Retina (tissue), 1 donor: ENCODE data around the gene CAPN5.

Source experiments
- DNase-seq: peaks from one replicate; pipeline ENCODE4 v3.0.0-alpha.2; 2016

The CAPN5 gene

DNA sequence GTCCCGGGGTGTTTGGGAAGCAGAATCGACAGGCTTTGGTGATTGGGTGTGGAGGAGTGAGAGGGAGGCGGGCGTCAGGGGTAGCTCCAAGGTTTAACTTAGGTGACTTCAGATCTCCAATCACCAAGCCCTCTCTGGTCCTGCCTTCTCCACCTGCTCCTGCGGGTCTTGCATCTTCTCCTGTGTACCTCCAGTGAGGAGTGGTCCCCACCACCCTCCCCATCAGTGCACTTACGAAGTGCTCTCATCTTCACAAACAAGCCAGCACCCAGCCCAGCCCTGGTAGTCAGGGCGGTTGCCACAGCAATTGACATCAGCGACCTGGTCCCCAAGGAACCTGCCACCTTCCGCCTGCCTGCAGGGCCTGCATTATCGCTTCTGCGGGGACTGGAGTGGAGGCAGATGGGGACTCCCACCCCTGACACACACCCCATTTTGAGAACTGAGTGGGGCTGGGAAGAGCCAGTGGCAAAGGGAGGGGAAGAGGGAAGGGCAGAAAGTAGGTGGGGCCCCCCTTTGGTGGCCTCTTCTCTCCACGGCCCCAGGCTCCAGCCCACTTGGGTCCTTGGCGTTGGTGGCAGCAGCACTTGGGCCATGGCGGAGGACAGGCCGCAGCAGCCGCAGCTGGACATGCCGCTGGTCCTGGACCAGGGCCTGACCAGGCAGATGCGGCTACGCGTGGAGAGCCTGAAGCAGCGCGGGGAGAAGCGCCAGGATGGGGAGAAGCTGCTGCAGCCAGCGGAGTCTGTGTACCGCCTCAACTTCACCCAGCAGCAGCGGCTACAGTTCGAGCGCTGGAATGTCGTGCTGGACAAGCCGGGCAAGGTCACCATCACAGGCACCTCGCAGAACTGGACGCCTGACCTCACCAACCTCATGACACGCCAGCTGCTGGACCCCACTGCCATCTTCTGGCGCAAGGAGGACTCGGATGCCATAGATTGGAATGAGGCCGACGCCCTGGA is 35.8 kb downstream of the CAPN5 start, which contains the start of gene OMP:
Gene OMP (plus strand): TSS at position 595 of the 965 bp plus-strand sequence. CDS start 0 bp downstream, at position 595.
- no peak for DNase-seq

DNA sequence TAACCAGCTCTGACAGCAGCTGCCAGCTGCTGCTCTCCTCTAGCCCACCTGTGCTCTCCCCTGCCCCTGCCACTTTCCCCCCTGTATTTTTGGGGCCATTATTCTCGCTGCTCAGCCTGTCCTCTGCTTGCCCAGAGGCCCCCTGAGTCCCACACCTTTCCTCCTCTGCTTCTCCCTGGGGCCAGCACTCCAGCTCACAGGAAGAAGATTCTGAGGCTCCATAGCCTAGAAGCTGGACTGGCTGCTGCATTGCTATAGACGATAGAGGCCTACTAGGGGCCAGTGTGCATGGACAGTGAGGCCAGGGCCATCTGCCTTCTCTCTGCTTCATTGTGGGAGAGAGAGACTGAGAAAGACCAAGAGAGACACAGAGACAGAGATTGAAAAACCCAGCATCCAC is 36.5 kb downstream of the CAPN5 start:
- no peak for DNase-seq

DNA sequence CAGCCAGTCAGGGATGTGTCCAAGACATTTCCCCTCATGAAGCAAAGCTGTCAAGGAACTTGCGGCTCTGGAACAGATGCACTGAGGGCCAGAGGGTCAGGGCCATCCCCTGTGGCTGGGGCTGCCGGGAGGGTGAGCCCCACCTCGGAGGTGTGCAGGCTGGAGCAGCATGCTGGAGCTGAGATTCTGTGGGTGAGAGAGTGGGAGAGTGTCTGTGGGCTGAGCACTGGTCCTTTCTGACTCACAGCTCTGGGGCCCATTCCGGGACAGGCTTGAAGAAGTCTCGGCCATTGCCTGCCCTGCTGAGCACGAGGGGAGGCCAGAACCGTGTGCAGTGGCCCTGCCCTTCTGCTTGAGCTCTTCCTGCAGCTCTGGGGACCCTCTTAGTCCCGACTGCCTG is 38.0 kb downstream of the CAPN5 start:
- no peak for DNase-seq

DNA sequence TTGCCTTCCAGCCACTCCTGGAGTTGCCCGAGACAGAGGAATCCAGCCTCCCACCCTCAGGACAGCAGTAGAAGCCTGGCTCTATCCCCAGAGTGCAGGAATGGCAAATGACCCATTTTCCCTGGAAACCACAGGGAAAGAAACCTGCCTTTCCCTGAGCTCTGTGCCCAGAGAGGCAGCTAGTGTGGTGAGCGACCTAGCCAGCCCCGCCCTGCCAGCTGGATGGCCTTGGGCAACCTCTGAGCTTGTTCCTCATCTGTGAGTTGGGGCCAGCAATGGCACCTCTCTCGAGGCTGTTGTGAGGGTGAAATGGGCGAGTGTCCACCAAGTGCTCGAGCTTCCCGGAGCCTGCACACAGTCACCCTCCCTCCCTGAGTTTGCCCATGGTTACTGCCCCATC is 39.5 kb downstream of the CAPN5 start:
- no peak for DNase-seq

DNA sequence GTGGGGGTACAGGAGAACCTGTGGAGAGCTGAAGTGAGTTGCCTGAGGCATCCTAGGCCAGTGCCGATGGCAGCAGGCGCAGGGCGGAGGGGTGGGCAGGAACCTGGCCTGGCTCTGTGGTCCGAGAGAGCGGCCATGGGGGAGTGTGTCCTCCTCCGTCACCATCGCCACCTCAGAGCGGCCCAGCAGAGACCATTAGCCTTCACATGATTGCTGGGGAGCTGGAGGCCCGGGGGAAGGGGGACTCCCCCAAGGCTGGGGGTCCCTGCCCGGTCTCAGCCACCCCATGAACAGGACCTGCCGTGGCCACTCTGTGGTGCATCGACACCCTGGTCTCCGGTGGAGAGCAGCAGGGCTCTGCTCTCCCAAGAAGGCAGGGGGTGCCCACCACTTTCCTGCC is 40.0 kb downstream of the CAPN5 start:
- DNase-seq = no peak

DNA sequence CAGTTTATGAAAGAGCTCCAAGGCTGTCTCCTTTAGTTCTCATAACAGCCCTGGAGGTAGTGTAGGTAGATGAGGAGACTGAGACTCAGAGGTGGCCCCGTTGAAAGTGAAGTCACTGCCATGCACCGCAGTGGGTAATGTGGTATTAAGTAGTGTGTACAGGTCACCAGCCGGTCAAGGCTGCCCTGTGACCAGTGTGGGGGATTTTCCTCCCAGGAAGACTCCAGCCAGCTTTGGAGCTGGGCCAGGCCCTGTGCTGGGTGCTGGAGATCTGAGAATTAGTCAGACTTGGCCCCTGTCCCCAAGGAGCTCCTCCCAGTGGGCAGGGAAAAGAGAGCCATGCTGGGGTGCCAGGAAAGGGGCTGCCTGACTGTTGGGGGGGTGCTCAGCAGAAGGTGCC is 41.2 kb downstream of the CAPN5 start:
- DNase-seq = no peak

DNA sequence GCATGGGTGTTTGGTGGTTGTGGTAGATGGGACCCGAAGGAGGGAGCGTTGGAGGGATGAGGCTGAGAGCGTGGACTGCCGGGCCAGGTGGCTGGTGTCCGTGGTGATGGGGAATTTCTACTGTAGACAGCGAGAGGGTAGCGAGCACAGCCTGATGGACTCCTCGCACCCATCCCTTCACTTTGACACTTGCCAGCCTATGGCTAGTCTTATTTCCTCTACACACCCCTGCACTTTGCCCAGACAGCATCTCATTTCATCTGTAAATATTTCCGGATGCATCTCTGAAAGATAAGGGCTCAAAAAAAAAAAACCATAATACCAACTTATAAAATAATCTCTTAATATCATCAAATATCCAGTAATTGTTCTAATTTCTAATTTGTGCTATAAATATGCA is 41.7 kb downstream of the CAPN5 start:
- no peak for DNase-seq

DNA sequence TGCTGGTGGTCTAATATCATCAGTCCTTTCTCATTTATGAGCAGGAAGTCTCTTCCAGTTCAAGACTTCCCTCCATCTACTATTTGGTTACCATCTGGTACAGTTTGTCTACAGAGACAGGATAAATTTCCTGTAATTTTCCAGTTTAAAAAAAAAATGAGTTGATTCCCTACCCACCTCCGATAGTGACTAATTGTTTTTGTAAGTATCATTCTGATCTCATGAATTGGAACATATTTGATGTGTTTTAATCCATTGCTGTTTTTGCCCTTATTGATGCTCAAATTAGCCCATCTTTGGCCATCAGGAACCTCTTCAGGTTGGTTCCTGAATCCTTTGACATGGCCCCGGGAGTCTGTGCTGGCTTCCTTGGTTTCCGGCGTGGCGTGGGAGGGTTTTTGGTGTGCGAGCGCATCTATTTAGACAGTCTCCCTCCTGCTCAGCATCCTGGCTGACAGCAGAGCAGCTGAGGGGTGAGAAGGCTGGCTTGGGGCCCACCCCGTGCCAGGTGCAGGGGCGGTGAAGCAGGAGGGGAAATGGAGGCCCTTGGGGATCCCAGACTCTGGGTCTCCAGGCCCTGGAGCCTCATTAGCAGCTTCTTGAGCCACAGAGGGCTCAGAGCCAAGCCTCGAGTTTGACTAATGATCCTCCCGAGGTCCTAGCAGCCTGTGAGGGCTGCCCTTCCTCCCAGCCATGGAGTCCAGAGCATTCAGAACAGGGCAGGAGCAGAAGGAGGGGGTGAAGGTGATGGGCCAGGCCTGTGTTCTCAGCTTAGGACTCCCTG is 42.7 kb downstream of the CAPN5 start:
- no peak for DNase-seq

DNA sequence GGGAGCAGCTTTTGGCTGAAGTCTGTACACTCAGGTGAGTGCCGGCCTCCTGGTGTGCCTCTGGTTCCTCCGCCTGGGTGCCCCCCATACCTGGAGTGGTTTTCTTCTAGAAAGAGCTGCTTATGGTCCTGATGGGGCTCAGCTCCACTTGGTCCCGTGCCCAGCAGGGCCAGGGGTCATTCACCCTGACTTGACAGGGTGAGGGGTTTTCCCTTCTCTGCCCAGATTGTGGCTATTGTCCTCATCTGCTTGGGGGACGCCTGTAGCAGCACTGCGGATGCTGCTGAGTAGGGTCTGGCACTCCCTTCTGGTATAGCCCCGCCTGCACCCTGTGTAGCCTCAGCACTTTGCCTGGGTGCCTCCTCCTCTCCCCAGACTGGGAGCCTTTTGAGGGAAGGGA is 44.1 kb downstream of the CAPN5 start:
- DNase-seq = no peak

DNA sequence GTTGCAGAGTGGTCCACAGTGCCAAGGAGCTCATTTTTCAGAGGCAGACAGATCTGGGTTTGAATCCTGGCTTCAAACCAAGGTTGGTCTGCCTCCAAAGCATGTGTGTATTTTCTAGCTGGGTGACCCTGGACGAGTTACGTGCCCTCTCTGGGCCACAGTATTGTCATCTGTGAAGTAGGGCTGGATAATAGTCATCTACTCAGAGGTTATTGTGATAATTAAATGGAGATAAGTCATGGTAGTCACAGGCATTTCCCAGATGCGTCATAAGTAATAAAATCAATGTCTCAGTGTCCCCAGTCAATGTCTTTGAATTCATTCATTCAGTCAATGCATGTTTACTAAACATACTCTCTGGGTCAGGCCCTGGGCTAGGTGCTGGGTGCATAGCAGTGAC is 44.5 kb downstream of the CAPN5 start:
- DNase-seq = no peak

DNA sequence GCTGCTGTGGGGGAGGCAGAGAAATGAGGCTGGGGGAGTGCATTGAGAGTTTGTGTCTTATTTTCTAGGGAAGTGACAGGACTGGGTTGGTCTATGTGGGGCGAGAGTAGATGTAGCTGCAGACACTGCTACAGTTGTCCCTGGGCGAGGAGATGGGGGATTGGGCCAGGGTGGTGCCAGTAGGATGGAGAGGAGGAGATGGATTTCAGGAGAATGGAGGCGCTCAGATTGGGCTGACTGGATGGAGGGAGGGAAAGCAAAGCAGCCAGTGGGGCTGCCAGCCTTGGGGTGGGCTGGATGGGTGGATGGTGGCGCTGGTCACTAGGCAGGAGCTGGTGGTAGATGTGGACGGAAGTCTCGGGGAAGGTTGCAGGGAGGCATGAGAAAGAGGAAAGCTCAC is 45.2 kb downstream of the CAPN5 start:
- DNase-seq = no peak

DNA sequence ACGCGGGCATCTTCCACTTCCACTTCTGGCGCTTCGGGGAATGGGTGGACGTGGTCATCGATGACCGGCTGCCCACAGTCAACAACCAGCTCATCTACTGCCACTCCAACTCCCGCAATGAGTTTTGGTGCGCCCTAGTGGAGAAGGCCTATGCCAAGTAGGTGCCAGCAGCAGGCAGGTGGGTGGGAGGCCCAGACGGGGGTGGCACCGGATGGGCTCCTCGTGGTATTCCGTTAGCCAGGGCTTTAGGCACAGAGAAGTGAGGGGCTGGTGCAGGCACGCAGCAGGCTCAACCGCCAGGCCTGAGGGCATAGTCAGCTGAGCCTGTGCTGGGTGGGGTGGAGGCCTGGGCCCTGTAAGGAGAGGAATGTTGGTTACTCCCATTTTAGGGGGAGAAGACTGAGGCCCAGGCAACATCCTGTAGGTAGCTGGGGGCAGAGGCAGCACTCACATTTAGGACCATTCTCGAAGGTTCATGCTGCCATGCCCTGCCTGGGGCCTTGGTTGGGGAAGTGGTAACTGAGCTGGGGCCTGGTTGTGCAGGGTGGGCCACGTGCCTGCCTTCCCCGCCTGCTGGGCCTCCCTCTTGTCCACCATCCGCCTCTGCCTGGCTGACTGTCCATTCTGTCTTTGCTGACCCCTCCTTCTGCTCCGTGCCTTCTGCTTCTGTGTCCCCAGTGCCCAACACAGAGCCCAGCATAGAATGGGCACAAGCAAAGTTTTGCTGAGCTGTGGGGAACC is 46.0 kb downstream of the CAPN5 start:
- no peak for DNase-seq

DNA sequence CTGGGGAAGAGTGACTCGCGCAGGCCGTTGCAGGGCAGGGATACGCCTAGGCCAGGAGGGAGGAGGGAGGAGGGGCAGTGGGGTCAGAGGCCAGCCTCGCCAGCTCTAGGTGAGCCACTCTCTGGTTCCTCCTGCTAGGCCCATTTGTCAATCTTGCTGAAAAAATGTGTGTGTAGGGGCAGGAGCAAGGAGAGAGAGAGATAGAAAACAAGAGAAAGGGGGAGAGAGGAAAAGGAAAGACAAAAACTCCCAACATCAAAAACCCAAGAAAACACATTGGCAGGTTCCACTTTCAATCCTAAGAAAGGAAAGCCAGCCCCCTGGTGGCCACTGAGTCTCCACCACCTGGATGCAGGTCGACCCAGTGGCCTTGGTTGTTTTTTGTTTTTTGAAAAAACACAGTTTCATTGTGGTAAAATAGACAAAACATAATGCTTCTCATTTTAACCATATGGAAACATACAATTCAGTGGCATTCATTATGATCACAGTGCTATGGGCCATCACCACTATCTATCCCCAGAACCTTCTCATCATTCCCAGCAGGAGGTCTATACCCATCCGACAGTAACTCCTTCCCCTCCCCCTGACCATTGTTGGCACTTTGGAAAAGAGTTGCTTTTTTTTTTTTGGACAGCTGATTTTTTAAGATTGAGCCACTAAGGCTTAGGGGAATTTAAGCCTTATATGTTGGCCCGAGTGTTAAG is 46.8 kb downstream of the CAPN5 start:
- no peak for DNase-seq

DNA sequence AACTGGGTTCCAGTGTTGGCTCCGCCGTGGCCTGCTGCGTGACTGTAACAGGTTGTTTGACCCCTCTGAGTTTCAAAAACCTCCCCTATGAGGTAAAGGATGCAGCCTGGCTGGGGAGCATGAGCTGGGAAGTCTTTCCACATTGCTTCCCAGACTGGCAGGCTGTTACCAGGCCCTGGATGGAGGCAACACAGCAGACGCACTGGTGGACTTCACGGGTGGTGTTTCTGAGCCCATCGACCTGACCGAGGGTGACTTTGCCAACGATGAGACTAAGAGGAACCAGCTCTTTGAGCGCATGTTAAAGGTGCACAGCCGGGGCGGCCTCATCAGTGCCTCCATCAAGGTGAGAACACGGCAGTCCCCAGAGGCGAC is 47.3 kb downstream of the CAPN5 start:
- no peak for DNase-seq

DNA sequence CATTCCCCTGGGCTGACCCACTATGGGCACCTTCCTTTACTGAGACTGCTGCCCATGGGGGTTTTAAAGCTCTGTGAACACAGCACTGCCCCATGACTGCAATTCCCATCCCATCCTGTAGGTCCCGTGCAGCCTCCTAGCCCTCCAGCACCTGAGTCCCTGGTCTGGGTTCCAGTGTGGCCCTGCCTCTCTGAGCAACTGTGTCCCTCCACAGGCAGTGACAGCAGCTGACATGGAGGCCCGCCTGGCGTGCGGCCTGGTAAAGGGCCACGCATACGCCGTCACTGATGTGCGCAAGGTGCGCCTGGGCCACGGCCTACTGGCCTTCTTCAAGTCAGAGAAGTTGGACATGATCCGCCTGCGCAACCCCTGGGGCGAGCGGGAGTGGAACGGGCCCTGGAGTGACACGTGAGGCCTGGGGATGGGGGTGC is 48.4 kb downstream of the CAPN5 start:
- DNase-seq = no peak

DNA sequence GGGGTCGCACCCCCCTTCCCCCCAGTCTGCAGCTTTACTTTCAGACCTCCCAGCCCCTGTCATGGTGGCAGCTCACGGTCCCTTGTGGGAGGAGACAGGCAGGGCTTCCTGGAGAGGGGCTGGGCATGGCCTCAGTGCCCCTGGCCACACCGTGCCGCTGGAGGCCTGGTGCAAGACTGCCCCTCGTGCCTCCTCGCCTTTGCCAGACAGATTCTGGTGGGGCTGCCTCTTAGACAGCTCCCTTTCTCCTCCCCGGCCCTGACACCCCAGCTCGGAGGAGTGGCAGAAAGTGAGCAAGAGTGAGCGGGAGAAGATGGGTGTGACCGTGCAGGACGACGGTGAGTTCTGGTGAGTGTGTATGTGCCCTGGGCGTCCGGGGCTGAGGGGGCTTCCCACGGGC is 49.2 kb downstream of the CAPN5 start:
- no peak for DNase-seq

DNA sequence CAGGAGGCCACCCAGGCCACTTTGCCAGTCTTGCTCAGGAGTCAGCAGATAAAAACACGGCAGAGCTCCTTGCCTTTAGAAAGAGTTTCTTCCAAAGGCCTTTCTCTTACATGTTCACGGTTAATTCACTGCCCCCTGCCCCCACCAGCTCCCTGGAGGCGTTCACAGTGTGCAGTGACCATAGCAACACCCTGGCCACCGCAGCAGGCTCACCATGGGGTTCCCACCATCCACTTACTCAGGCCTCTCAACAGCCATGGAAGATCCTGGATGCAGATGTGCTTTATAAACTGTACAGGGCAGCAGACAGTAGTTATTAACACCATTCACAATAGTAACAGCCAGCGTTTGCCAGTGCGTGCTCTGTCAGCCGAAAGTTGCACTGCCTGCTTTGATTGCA is 50.7 kb downstream of the CAPN5 start:
- peak; percentile 36 for DNase-seq

DNA sequence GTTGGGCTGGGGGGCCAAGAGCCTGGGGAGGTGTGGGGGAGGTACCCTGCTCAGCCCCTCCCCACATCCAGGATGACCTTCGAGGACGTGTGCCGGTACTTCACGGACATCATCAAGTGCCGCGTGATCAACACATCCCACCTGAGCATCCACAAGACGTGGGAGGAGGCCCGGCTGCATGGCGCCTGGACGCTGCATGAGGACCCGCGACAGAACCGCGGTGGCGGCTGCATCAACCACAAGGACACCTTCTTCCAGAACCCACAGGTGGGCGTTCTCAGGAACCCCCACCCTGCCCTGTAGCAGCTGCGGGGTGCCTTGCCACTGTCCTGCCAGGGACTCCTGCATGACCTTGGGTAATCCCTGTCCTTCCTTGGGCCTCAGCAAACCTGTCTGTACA is 51.3 kb downstream of the CAPN5 start:
- no peak for DNase-seq

DNA sequence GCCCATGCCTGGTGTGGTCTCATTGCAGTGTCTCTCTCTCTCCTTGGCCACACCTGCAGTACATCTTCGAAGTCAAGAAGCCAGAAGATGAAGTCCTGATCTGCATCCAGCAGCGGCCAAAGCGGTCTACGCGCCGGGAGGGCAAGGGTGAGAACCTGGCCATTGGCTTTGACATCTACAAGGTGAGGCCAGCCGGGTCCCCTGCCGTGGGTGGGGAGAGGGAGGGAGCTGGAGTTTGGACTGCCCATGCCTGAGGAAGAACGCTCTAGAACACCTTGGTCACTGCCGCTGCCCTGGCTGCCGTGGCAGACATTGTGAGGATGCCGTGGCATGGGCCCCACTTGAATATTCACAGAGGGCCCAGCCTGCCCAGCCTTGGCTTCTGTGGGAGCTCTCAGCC is 52.2 kb downstream of the CAPN5 start:
- no peak for DNase-seq

DNA sequence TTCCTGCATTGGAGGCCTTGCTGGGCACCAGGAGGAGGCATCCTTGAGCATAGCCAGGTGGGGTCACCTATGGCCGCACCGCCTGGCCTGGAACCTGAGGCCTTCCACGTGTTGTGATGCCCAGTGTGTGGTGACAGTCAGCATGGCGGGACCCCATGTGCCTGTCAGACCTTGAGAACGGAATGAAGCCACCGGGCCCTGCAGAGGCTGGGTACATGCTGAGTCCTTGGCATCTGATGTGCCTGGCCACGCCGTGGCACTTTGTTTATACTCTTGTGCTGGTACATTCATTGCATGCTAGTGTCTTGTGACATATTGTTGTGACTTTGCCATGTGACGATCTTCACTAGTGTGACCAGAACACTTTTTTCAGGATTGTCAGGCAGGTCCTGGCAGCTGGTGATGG is 52.8 kb downstream of the CAPN5 start:
- no peak for DNase-seq

DNA sequence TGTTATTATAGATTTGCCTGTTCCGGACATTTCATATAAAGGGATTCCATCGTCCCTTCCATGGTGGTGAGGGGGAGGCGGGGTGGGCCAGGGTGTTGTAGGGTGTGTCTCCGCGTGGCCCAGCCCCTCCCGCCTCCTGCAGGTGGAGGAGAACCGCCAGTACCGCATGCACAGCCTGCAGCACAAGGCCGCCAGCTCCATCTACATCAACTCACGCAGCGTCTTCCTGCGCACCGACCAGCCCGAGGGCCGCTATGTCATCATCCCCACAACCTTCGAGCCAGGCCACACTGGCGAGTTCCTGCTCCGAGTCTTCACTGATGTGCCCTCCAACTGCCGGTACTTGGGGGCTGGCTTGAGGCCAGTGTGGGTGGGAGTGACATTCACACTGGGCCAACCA is 53.8 kb downstream of the CAPN5 start:
- DNase-seq = no peak

DNA sequence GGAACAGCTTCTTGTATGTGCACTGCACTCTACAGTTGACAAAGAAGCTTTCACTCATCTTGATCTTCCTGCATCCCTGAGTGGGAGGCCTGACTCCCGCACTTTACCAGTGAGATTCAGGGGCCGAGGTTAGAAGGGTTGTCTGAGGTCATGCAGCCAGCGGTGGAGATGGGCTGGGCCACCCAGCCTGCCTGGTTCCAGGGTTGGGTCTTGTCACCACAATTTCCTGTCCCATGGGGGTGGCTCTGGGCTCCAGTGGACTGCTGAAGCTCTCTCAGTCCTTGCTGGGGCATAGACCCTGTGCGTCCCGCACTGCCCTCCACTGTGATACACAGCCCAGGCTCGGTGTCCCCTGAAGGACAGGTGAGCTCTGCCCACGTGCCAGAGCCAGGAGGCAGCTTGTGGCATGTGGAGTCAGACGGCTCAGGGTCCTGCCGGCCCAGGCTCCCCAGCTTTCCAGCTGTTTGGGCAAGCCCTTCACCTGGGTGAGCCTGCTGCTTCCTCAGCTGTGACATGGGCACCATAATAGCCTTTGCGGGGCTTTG is 54.4 kb downstream of the CAPN5 start:
- DNase-seq = no peak
